HG03139 (cell line): ENCODE data around the gene HSPH1.
"Not testable (repeated sequence)": the region's sequence is repeated elsewhere in the genome, so short reads cannot be mapped to it uniquely, and the experiment has no call there.

Experiments used
- ATAC-seq: cut with Tn5 transposase; IDR thresholded peaks from one replicate; pipeline ENCODE4 v1.9.1; 2021; ENCODE audit not compliant: unreplicated experiment

The HSPH1 gene

GRCh38 chr13:31100721-31101120, 61.0 kb downstream of the HSPH1 start:
- ATAC-seq = no peak

GRCh38 chr13:31097911-31098434, 63.7 kb downstream of the HSPH1 start:
- not testable (repeated sequence) for ATAC-seq

GRCh38 chr13:31096654-31097302, 64.9 kb downstream of the HSPH1 start:
- no peak for ATAC-seq

- no peak for ATAC-seq
Observed at GRCh38 chr13:31094331-31095015, 67.2 kb downstream of the HSPH1 start.

- ATAC-seq = no peak
Observed at GRCh38 chr13:31093145-31093885, 68.4 kb downstream of the HSPH1 start.

- no peak for ATAC-seq
Observed at GRCh38 chr13:31092646-31093045, 69.1 kb downstream of the HSPH1 start.

- ATAC-seq = no peak
Observed at GRCh38 chr13:31090961-31091624, 70.6 kb downstream of the HSPH1 start.

GRCh38 chr13:31090096-31090495, 71.6 kb downstream of the HSPH1 start:
- ATAC-seq = no peak

GRCh38 chr13:31089649-31090048, 72.1 kb downstream of the HSPH1 start:
- no peak for ATAC-seq

GRCh38 chr13:31088826-31089420, 72.8 kb downstream of the HSPH1 start:
- no peak for ATAC-seq
